Ectodermal cell (in vitro differentiated cells): ENCODE measurements around the gene MAPKBP1.

ENCODE experiments used
- H3K27ac ChIP-seq: 2 replicates; pipeline ENCODE4 v1.7.0; 2013; ENCODE audit warnings: mild to moderate bottlenecking, low read depth, low read length; ENCODE audit not compliant: insufficient read depth, poor library complexity, severe bottlenecking
- H3K27me3 ChIP-seq: 2 replicates; pipeline ENCODE4 v1.7.0; 2013; ENCODE audit warnings: mild to moderate bottlenecking, low read length; ENCODE audit not compliant: insufficient read depth, control insufficient read depth, poor library complexity, severe bottlenecking
- H3K36me3 ChIP-seq: one replicate; pipeline ENCODE4 v1.7.0; 2013; ENCODE audit warnings: low read length; ENCODE audit not compliant: control insufficient read depth, insufficient read depth
- H3K4me1 ChIP-seq: one replicate; pipeline ENCODE4 v1.7.0; 2013; ENCODE audit warnings: low read length; ENCODE audit not compliant: control insufficient read depth, insufficient read depth
- H3K4me3 ChIP-seq: 2 replicates; pipeline ENCODE4 v1.7.0; 2013; ENCODE audit warnings: low read depth, low read length, control low read depth; ENCODE audit not compliant: insufficient read depth
- H3K9me3 ChIP-seq: 2 replicates; pipeline ENCODE4 v1.7.0; 2013; ENCODE audit warnings: mild to moderate bottlenecking, low read length, moderate library complexity; ENCODE audit not compliant: control insufficient read depth
- WGBS, 2 experiments: methylation state at CpG; one replicate each; pipeline ENCODE4 v1.1.7; 2013; ENCODE audit warnings: missing lambda C conversion rate in 2 of 2; 5-methylcytosine and 5-hydroxymethylcytosine counted together

MAPKBP1 gene

GRCh38 chr15:41854443-41854842, 80.2 kb downstream of the MAPKBP1 start:
- peaks cover 10% of the 10 kb centered on the region for H3K4me1 ChIP-seq
- WGBS, 2 experiments = 94 to 96% methylated on average over 9 of the region's 9 CpGs

GRCh38 chr15:41855261-41855961, 81.1 kb downstream of the MAPKBP1 start:
- Histone ChIP-seq H3K27ac (no peak overlapping the region), H3K4me3 (no peak overlapping the region), H3K27me3 (no peaks in the 10 kb centered on the region), H3K36me3 (no peaks in the 10 kb centered on the region), H3K4me1 (peaks cover 10% of the 10 kb centered on the region), H3K9me3 (no peaks in the 10 kb centered on the region)
- WGBS, 2 experiments = 77 to 79% methylated on average over 30 of the region's 30 CpGs

More at GRCh38 chr15:41854443-41854842, 80.2 kb downstream of the MAPKBP1 start:
- H3K4me3 ChIP-seq = no peak overlapping the region
- no peak overlapping the region for H3K27ac ChIP-seq
- no peaks in the 10 kb centered on the region for H3K27me3 ChIP-seq
- no peaks in the 10 kb centered on the region for H3K36me3 ChIP-seq
- H3K9me3 ChIP-seq = no peaks in the 10 kb centered on the region

DNA sequence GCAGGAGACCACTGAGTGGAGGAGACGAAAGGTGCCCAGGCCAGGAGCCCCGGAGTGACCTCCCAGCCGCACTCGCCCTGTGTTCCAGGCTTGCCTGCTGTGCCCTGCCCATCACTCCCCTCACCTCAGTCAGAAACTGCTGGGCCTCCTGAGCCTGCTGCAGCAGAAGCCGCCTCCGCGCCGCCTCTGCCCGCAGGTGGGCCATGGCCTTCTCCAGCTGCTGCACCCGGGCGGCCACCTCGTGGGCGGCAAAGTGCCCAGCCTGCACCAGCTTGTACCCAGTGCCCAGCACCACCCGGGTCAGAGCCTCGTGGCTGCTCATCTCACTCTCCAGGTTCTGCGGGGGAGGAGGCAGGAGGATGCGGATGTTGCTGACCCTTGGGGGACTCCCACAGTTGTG, 82.0 kb downstream of the MAPKBP1 start:
- Histone ChIP-seq H3K36me3 (no peaks in the 10 kb centered on the region), H3K27ac (no peak overlapping the region), H3K27me3 (no peaks in the 10 kb centered on the region), H3K9me3 (no peaks in the 10 kb centered on the region), H3K4me3 (no peak overlapping the region), H3K4me1 (peaks cover 10% of the 10 kb centered on the region)
- WGBS, 2 experiments = 92 to 94% methylated on average over 17 of the region's 17 CpGs

DNA sequence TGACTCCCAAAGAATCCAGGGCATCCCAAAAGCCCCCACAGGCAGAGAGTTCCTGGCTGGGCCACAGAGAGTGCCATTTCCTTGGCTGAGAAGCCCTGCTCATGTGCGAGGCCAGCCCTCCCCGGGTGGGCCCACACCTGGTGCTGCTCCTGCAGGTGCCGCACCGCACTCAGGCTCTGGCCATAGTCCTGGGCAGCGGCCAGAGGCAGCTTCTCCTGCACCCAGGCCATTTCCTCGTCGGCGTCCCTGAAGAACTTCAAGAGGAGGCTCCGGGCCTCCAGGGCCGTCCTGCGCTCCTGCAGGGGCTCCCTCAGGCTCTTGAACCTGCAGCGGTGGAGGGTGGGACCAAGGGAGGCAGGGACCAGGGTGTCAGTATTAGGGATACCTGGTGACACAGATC, 82.4 kb downstream of the MAPKBP1 start:
- Histone ChIP-seq H3K9me3 (no peaks in the 10 kb centered on the region), H3K4me3 (no peak overlapping the region), H3K27ac (no peak overlapping the region), H3K4me1 (peaks cover 13% of the 10 kb centered on the region), H3K27me3 (no peaks in the 10 kb centered on the region), H3K36me3 (no peaks in the 10 kb centered on the region)
- 95 to 96% methylated on average over 12 of the region's 12 CpGs for WGBS, 2 experiments

GRCh38 chr15:41857316-41857715, 83.0 kb downstream of the MAPKBP1 start:
- no peaks in the 10 kb centered on the region for H3K36me3 ChIP-seq
- WGBS, 2 experiments = 94% methylated on average over 9 of the region's 9 CpGs
- H3K4me1 ChIP-seq = peaks cover 19% of the 10 kb centered on the region
- no peak overlapping the region for H3K4me3 ChIP-seq
- no peaks in the 10 kb centered on the region for H3K27me3 ChIP-seq
- H3K27ac ChIP-seq = no peak overlapping the region
- no peaks in the 10 kb centered on the region for H3K9me3 ChIP-seq

DNA sequence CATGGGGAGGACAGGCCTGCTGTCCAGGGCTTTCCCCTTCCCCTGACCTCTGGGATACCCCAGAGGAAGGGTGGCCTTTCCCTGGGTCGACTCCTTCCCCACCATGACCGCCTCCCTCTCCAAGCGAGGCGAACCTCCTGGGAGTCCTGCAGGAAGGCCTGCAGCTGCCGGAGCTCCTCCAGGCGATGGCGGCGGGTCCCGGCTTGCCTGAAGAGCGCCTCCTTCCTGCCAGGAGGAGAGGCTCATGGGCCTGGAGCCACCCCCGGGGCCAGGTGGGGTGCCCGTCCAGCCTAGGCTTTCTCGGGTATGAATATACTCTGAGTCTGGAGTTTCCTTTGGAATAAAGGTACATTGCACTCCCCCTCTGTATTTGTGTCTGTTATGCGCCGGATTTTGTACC, 84.5 kb downstream of the MAPKBP1 start:
- H3K36me3 ChIP-seq = no peaks in the 10 kb centered on the region
- no peak overlapping the region for H3K27ac ChIP-seq
- no peaks in the 10 kb centered on the region for H3K9me3 ChIP-seq
- no peaks in the 10 kb centered on the region for H3K27me3 ChIP-seq
- 94 to 95% methylated on average over 15 of the region's 15 CpGs for WGBS, 2 experiments
- H3K4me1 ChIP-seq = peaks cover 19% of the 10 kb centered on the region
- H3K4me3 ChIP-seq = no peak overlapping the region

GRCh38 chr15:41860049-41860828, 86.0 kb downstream of the MAPKBP1 start:
- Histone ChIP-seq H3K9me3 (no peaks in the 10 kb centered on the region), H3K27me3 (no peaks in the 10 kb centered on the region), H3K4me3 (no peak overlapping the region), H3K27ac (no peak overlapping the region), H3K4me1 (peaks cover 13% of the 10 kb centered on the region), H3K36me3 (no peaks in the 10 kb centered on the region)
- WGBS, 2 experiments = 86 to 87% methylated on average over 15 of the region's 15 CpGs

DNA sequence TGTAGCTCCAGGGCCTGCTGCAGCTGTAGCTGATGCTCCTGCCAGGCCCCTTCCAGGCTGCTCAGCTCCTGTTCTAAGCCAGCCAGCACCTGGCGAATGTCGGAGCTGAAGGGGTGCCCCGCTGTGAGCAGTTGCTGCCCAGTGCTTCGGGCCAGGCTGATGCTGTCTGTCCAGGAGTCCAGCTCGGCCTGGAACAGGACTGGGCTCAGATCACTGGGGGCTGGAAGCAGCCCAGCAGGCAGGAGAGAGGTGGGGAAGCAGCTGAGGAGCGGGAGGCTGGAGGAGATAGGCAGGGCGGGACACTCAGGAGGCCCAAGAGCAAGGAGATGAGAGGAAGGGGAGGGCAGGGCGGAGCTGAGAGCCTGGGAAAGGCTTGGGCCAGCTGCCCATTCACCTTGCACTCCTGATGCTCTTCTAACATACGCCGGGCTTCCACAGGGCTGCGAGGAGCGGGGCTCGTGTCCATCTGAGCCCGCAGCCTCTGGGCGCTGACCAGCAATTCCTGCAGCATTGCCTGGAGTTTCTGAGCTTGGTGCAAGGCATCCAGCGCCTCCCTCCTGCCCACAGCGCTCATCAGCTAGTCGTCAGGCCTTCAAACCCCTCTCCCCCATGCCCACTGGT, 87.6 kb downstream of the MAPKBP1 start:
- no peaks in the 10 kb centered on the region for H3K36me3 ChIP-seq
- H3K4me3 ChIP-seq = no peak overlapping the region
- no peaks in the 10 kb centered on the region for H3K9me3 ChIP-seq
- H3K27me3 ChIP-seq = no peaks in the 10 kb centered on the region
- H3K27ac ChIP-seq = no peak overlapping the region
- 87 to 89% methylated on average over 18 of the region's 18 CpGs for WGBS, 2 experiments
- peaks cover 20% of the 10 kb centered on the region for H3K4me1 ChIP-seq

DNA sequence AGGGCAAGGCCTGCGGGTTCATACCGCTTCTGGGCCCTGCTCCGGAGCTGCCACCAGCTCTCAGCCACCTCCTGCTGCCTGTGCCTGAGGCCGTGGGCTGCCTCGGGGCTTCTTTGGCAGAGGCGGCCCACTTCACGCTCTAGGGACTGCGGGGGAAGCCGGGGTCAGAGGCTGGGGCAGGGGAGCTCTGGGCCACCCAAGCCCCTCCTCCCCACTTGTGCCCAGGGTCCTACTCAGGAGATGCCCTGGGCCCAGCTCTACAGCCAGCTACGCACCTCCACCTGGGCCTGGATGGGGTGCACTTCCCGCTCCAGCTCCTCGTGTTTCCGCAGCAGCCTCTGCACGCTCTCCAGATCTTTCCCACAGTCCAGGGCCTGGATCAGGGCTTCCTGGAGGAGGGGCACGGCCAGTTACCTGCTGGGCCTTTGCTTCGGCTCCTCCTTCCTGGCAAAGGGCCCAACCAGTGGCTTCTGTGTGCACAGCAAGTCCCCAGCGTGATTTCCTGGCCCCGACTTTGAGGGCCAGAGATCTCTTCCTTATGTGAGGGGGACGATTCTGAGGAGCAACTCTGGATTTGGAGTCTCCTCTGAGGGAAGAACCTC, 88.3 kb downstream of the MAPKBP1 start:
- Histone ChIP-seq H3K9me3 (no peaks in the 10 kb centered on the region), H3K36me3 (no peaks in the 10 kb centered on the region), H3K4me1 (peaks cover 24% of the 10 kb centered on the region), H3K27me3 (no peaks in the 10 kb centered on the region), H3K4me3 (no peak overlapping the region), H3K27ac (no peak overlapping the region)
- 74% methylated on average over 19 of the region's 19 CpGs for WGBS, 2 experiments
